Aorta (tissue), 5 donors: ENCODE measurements around the gene MYO7A. TPM values are rescaled to one million over a fixed set of nuclear protein-coding genes. Genes with fewer than 3 reads are reported as not detected.

Source experiments
- ATAC-seq: fragments of 200-7000 bp; cut with Tn5 transposase; one replicate; pipeline ENCODE4 v1.9.1; 2022; ENCODE audit warnings: moderate library complexity; ENCODE audit not compliant: low FRiP score
- DNase-seq, 2 donors: peaks; one replicate each; pipeline ENCODE4 v3.0.0-alpha.2; 2020
- H3K27ac ChIP-seq, 2 donors: one replicate each; pipeline ENCODE4 v1.5.1; 2013; ENCODE audit warnings: low read length in 2 of 2, mild to moderate bottlenecking in 2 of 2, moderate library complexity in 2 of 2, control low read depth in 1 of 2, inconsistent platforms in 1 of 2, low read depth in 1 of 2
- H3K27me3 ChIP-seq, 2 donors: one replicate each; pipeline ENCODE4 v1.6.1; 2013; ENCODE audit warnings: control low read depth in 1 of 2, low read length in 1 of 2, mild to moderate bottlenecking in 1 of 2, moderate library complexity in 1 of 2; ENCODE audit not compliant: insufficient read depth in 2 of 2, control insufficient read depth in 1 of 2
- H3K36me3 ChIP-seq, 2 donors: one replicate each; pipeline ENCODE4 v1.6.1; 2013; ENCODE audit warnings: control low read depth in 1 of 2, low read length in 1 of 2, mild to moderate bottlenecking in 1 of 2; ENCODE audit not compliant: insufficient read depth in 2 of 2, control insufficient read depth in 1 of 2
- H3K4me1 ChIP-seq, 2 donors: one replicate each; pipeline ENCODE4 v1.6.1; 2013; ENCODE audit warnings: low read length in 2 of 2, control low read depth in 1 of 2, mild to moderate bottlenecking in 1 of 2, moderate library complexity in 1 of 2; ENCODE audit not compliant: insufficient read depth in 2 of 2, control insufficient read depth in 1 of 2
- H3K4me3 ChIP-seq, 2 donors: one replicate each; pipeline ENCODE4 v1.5.1; 2013; ENCODE audit warnings: low read length in 2 of 2, control low read depth in 1 of 2, mild to moderate bottlenecking in 1 of 2
- H3K9me3 ChIP-seq: one replicate; pipeline ENCODE4 v1.6.1; 2013; ENCODE audit warnings: mild to moderate bottlenecking, low read length; ENCODE audit not compliant: control insufficient read depth
- WGBS, 2 donors: extraction: QIAGEN DNeasy Blood & Tissue Kit; methylation state at CpG; one replicate each; pipeline ENCODE4 v1.1.7; 2013; 5-methylcytosine and 5-hydroxymethylcytosine counted together
- intact Hi-C, 2 donors: fragments of 100-400 bp; cut with DNase I; formaldehyde crosslinking; loops; one replicate each; pipeline versions ENCODE4 v1.14.2 to v1.15.0; 2022
- long read RNA-seq, 2 donors: library from polyadenylated mRNA; unstranded; transcript quantifications; one replicate each; pipeline ENCODE4 v2.0.0, GENCODE V29; 2020 to 2021
- polyA plus RNA-seq, 2 donors: library from polyadenylated mRNA; stranded (reverse); fragments of 200-250 nt; gene quantifications; one replicate each; pipeline ENCODE4 v1.2.3, GENCODE V29; 2013
- total RNA-seq, 2 donors: library from RNA; stranded (reverse); fragmentation: NEBNext Ultra II Directional; extraction: Animal tissue kit (Norgen Biotek cat#: 25700); gene quantifications; one replicate each; pipeline ENCODE4 v1.2.1, GENCODE V29; 2021
- donor health status: healthy with polysubstance abuse.
- donor health status: Bipolar disorder and iron deficiency.
- donor health status: DM: no; HTN: no; CAD: no.
- donor health status: DM: no; HTN: no; CAD: no.
- donor health status: DM: yes; HTN: yes; CAD: no.

The MYO7A gene
- total RNA-seq (10 to 100 TPM; 11.6 to 27.9 TPM), polyA plus RNA-seq (1 to 10 TPM; 1.9 to 2.1 TPM)
- long read RNA-seq, donor 1, partial matches to known transcripts: 24 of 27 reads
- long read RNA-seq, donor 1, other reads (novel, unspliced or antisense): 3 of 27 reads
- long read RNA-seq, donor 2, partial matches to known transcripts: 6 of 10 reads
- long read RNA-seq, donor 2, other reads (novel, unspliced or antisense): 3 of 10 reads

DNA sequence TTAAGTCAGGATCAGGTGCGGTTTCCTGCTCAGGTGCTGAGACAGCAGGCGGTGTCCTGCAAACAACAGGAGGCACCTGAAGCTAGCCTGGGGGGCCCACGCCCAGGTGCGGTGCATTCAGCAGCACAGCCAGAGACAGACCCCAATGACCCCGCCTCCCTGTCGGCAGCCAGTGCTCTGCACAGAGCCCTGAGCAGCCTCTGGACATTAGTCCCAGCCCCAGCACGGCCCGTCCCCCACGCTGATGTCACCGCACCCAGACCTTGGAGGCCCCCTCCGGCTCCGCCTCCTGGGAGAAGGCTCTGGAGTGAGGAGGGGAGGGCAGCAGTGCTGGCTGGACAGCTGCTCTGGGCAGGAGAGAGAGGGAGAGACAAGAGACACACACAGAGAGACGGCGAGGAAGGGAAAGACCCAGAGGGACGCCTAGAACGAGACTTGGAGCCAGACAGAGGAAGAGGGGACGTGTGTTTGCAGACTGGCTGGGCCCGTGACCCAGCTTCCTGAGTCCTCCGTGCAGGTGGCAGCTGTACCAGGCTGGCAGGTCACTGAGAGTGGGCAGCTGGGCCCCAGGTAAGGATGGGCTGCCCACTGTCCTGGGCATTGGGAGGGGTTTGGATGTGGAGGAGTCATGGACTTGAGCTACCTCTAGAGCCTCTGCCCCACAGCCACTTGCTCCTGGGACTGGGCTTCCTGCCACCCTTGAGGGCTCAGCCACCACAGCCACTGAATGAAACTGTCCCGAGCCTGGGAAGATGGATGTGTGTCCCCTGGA lies at the start of gene MYO7A:
Gene MYO7A (plus strand): TSS at position 327 of the 772 bp plus-strand sequence. CDS start 2,389 bp downstream, outside the sequence.
- Histone ChIP-seq H3K27ac (no peak within 1 kb of the TSS), H3K27me3 (no peaks in the 10 kb centered on the region), H3K4me3 (peak within 1 kb of the TSS; percentile 1 to 8), H3K9me3 (no peaks in the 10 kb centered on the region), H3K36me3 (no peaks in the 10 kb centered on the region), H3K4me1 (no peaks in the 10 kb centered on the region)
- peak; percentile 78 to 91 for DNase-seq
- 5 to 6% methylated on average over 20 of the region's 20 CpGs for WGBS, 2 donors
- intact Hi-C loops: loop anchor here (1.0 to 5.0 kb wide), 4 partner anchors 60 to 421 kb away; no protein-coding TSS in a partner anchor
- ATAC-seq: peak; percentile 69

DNA sequence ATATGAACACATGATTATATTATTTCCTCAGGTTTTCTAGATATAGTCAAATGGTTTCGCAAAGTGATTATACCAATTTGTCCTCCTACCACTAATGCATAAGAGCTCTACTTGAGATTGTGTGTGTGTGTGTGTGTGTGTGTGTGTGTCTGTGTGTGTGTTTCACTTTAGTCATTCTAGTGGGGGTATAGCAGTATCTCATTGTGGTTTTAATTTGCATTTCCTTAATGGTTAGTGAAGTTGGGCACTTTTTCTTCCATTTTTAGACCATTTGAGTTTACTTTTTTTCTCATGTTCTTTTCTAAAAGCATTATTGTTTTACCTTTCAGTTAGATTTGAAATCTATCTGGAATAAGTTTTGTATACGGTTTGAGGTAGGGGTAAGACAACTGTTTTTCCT lies 48.4 kb upstream of the MYO7A start:
- Histone ChIP-seq H3K4me1 (no peaks in the 10 kb centered on the region), H3K4me3 (no peak overlapping the region), H3K27me3 (no peaks in the 10 kb centered on the region), H3K36me3 (no peaks in the 10 kb centered on the region), H3K27ac (no peak overlapping the region), H3K9me3 (no peaks in the 10 kb centered on the region)
- WGBS, 2 donors: 92 to 95% methylated on average over 2 of the region's 2 CpGs
- intact Hi-C loops: no loop called here
- ATAC-seq (no peak), DNase-seq (no peak)

DNA sequence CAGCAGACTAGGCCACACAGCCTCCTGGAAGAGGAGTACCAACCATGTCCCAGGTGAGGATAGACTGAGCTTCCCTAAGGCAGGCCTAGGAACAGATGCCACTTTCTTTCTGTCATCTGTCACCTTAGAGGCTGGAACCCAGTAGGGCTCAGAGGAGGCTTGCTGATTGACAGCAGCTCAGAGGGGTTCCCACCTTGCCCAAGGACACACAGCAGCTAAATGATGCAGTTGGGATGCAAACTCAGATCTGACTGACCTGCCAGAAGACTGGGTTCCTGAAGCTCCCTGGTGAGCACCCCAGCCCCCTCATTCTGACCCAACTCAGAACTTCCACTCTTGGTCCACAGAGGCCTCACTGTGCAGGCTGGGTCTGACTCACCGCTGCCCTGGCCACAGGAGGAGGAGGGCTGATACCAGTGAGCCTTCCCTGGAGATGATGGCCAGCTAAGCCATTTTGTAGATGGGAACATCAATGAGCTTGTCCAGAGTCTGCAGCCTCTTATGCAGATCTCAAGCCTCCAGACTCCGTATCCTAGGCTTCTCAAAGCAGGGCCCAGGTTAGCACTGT lies 47.3 kb upstream of the MYO7A start:
- Histone ChIP-seq H3K36me3 (no peaks in the 10 kb centered on the region), H3K27me3 (no peaks in the 10 kb centered on the region), H3K27ac (no peak overlapping the region), H3K4me1 (no peaks in the 10 kb centered on the region), H3K9me3 (no peaks in the 10 kb centered on the region), H3K4me3 (no peak overlapping the region)
- intact Hi-C loops: no loop called here
- peak in 1 of 2 donors; percentile 57 for DNase-seq
- ATAC-seq: no peak
- WGBS, 2 donors: 95 to 100% methylated on average over 2 of the region's 2 CpGs

DNA sequence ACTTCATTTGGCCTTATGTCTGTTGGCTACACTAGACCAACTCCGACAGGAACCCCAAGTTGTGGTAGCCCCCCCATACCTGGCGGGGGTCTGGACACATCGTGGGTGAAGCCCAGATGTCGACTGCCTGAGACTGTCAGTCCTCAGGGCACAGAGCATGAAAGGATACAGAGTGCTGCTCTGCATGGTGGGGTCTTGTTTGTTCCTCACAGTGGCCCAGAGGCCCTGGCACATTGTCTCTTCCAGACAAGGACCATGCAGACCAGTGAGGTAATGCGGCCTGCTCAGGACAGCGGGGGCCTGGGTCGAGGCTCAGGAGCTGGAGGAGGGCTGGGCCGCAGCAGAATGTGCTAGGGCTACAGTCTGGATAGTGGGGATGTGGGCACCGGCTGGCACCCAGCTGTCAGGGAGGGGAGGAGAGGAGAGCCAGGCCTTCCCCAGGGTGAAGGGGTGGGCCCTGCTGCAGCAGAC lies 46.6 kb upstream of the MYO7A start:
- Histone ChIP-seq H3K4me3 (no peak overlapping the region), H3K4me1 (no peaks in the 10 kb centered on the region), H3K27ac (no peak overlapping the region), H3K36me3 (no peaks in the 10 kb centered on the region), H3K27me3 (no peaks in the 10 kb centered on the region), H3K9me3 (no peaks in the 10 kb centered on the region)
- ATAC-seq (no peak), DNase-seq (peak; percentile 45 to 66)
- WGBS, 2 donors: 91 to 92% methylated on average over 9 of the region's 9 CpGs
- intact Hi-C loops: no loop called here

DNA sequence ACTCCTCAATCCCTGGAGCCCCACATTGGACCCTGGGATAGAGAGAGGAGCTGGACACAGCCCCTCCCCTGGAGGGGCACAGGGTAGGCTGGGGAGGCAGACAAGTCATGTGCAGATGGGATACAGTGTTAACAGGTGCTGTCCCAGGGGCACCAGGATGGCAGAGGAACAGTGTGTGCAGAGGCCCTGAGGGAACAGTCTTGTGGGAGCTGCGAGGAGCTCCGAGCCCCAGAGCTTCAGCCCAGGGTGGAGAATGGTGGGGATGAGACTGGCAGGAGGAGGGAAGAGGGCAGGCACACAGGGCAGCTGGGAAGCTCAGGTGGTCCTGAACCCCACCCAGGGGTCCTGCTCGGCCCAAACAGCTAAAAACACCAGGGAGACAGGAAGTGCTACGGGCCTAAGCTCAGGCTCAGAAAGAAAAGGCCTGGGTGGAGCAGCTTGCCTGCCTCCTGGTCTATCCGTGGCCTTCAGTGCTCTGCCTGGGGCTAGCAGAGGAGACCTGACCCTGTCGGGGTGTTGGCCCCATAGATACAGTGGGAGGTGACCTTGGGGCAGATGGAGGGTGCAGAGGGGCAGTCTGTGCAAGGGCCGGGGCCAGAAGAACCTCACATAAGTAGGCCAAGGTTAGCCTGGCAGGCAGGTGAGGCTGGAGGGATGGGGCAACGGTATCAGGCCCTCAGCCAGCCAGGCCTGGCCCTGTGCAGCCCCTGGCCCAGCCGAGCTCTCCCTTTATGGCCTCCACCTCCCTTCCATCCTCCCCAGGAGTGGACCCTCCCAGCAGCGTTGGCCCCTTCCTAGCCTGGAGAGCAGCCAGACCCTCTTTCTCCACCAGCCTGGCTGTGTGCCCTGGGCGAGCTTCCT lies 45.8 kb upstream of the MYO7A start:
- no peak overlapping the region for H3K27ac ChIP-seq
- DNase-seq: peak; percentile 44 to 73
- H3K9me3 ChIP-seq: no peaks in the 10 kb centered on the region
- no peaks in the 10 kb centered on the region for H3K27me3 ChIP-seq
- peak; percentile 12 for ATAC-seq
- H3K4me1 ChIP-seq: no peaks in the 10 kb centered on the region
- WGBS, 2 donors: 78 to 79% methylated on average over 11 of the region's 11 CpGs
- H3K36me3 ChIP-seq: no peaks in the 10 kb centered on the region
- H3K4me3 ChIP-seq: no peak overlapping the region
- intact Hi-C loops: no loop called here

DNA sequence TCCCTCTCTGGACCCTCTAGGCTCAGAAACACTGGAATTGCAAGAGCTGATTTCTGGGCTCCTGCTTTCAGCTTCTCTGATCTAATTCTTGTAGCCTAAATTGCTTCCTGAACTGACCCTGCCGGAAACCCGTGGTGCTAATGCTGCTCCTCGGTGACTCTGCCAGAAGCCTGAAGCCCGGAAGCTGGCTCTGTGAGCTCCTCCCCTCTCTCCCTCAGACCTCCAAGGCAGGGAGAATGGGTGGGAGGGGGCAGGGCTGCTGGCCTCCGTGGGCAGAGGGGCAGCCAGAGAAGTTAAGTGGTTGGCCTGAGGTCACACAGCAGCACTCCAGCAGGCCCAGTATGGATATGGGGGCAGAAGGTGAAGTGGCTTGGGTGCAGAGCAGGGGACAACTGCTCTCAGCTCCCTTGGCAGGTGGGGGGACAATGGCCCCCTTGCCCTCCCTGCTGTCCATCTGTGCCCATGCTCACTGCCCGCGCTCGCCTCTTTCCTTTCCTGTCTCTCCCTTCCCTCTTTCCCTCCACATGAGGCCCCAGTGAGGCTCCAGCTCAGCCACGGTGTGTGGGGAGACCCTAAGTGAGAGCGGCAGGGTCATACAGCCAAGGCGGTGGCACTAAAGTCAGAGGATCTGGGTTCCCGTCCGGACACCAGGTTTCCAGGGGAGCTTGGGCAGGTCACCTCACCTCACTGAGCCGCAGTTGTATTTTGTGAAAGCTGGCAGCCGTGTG lies 45.0 kb upstream of the MYO7A start:
- no peak overlapping the region for H3K4me3 ChIP-seq
- WGBS, 2 donors: 76 to 77% methylated on average over 14 to 15 of the region's 15 CpGs
- H3K27me3 ChIP-seq: no peaks in the 10 kb centered on the region
- H3K4me1 ChIP-seq: no peaks in the 10 kb centered on the region
- no peaks in the 10 kb centered on the region for H3K9me3 ChIP-seq
- ATAC-seq (peak; percentile 66), DNase-seq (peak; percentile 77 to 86)
- H3K27ac ChIP-seq: no peak overlapping the region
- intact Hi-C loops: no loop called here
- no peaks in the 10 kb centered on the region for H3K36me3 ChIP-seq

DNA sequence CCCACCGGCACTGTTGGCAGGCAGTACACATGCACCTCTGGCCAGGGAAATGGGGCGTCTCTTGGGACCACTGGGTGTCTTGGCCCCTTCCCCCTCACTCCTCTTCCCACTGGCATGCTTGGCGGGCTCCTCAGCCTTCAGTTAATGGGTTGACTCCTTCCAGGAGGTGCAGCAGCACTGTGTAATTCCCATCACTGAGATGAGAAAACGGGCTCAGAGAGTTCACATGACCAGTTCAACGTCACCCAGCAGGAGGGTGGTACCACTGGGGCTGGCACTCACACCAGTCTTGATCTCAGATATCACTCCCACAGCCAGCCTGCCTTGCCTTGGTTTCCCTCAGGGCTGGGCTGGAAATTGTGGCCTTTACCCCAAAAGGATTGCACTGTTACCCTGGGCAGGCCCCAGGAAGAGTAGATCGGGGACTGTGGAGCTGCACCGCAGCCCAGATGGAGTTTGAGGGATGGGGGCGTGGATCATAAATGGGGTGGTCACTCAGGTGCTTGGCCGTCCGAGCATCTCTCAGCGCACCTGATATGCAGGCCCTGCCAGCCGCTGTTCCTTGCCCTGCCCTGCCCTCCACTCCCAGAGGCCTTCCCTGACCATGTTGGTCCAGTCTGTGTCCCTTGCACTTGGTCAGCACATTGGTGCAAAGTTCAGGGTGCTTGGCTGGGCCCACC lies 44.3 kb upstream of the MYO7A start:
- ATAC-seq (no peak), DNase-seq (peak; percentile 37 to 57)
- intact Hi-C loops: no loop called here
- Histone ChIP-seq H3K36me3 (no peaks in the 10 kb centered on the region), H3K9me3 (no peaks in the 10 kb centered on the region), H3K4me1 (no peaks in the 10 kb centered on the region), H3K27me3 (no peaks in the 10 kb centered on the region), H3K4me3 (no peak overlapping the region), H3K27ac (no peak overlapping the region)
- 92 to 93% methylated on average over 12 of the region's 12 CpGs for WGBS, 2 donors
